GM18507 (cell line): Measurements from ENCODE around the gene ZFP82.

Experiments
- DNase-seq: peaks from one replicate; pipeline ENCODE4 v3.0.0; 2011; ENCODE audit warnings: low read depth; ENCODE audit not compliant: insufficient read length; ENCODE audit errors: extremely low spot score
- FAIRE-seq: peaks from 2 replicates; lab custom pipeline; 2011; peaks lifted over from hg19 to GRCh38; lab: Jason Lieb, UNC

ZFP82 gene

GRCh38 chr19:36377541-36378178 lies 40.8 kb downstream of the ZFP82 start:
- FAIRE-seq (no peak), DNase-seq (no peak)

- DNase-seq: no peak
- no peak for FAIRE-seq
Measured at GRCh38 chr19:36373638-36374156, 44.7 kb downstream of the ZFP82 start.

GRCh38 chr19:36371886-36372285 lies 46.6 kb downstream of the ZFP82 start:
- FAIRE-seq: no peak
- no peak for DNase-seq

- FAIRE-seq: no peak
- no peak for DNase-seq
Measured at GRCh38 chr19:36363845-36364244, 54.6 kb downstream of the ZFP82 start.
